K562 (cell line): ENCODE data around the gene TAF1D. TPM values are rescaled to one million over a fixed set of nuclear protein-coding genes. Genes with fewer than 3 reads are reported as not detected.

Experiments used
- ATAC-seq: fragments of 200-7000 bp; cut with Tn5 transposase; 3 replicates; pipeline ENCODE4 v1.9.1; 2020; ENCODE audit warnings: moderate library complexity
- BruUV-seq: library from RNA; stranded (reverse); fragments of 400-500 nt; replicated peaks from 2 replicates; lab custom pipeline; 2021; lab: Mats Ljungman, UMichigan
- CTCF ChIA-PET: fragments of 300-600 bp; formaldehyde crosslinking; extraction: SDS; loops from one replicate; lab custom pipeline; 2021; ENCODE audit warnings: low intra/inter-chr PET ratio; lab: Yijun Ruan, JAX
- POLR2A ChIA-PET: fragments of 300-600, 350-650 bp; sonication (Branson Sonifier 250); formaldehyde crosslinking; extraction: SDS; loops from one replicate; lab custom pipeline; 2021; ENCODE audit warnings: antibody characterized with exemption, inconsistent platforms; lab: Yijun Ruan, JAX
- DNase-seq, 4 experiments: peaks; one replicate each; pipeline versions ENCODE4 v3.0.0 to v3.0.0-alpha.2; 2011 to 2018; ENCODE audit warnings: low spot score in 3 of 4, mixed read lengths in 3 of 4; ENCODE audit errors: extremely low read depth in 1 of 4
- FAIRE-seq: peaks from 2 replicates; lab custom pipeline; 2011; peaks lifted over from hg19 to GRCh38; lab: Jason Lieb, UNC
- H2AFZ ChIP-seq: 2 replicates; pipeline ENCODE4 v1.6.0; 2011; ENCODE audit warnings: low read depth, low read length, control low read depth, inconsistent platforms
- H3K27ac ChIP-seq: fragments of 200-600 bp; 3 replicates; pipeline ENCODE4 v1.8.0; 2011; ENCODE audit warnings: low read depth, mild to moderate bottlenecking, control low read depth, inconsistent platforms, low read length, moderate library complexity, mixed read lengths; ENCODE audit errors: extremely low read depth
- H3K27me3 ChIP-seq, 2 experiments: fragments of 300-600 bp in 1 of 2; 2 replicates in 1 of 2; 3 replicates in 1 of 2; pipeline versions ENCODE4 v1.6.0 to v1.8.0; 2011; ENCODE audit warnings: inconsistent platforms in 2 of 2, low read length in 2 of 2, mild to moderate bottlenecking in 1 of 2, mixed read lengths in 1 of 2, moderate library complexity in 1 of 2; ENCODE audit not compliant: control insufficient read depth in 2 of 2, insufficient read depth in 2 of 2
- H3K36me3 ChIP-seq: fragments of 300-600 bp; 3 replicates; pipeline ENCODE4 v1.8.0; 2011; ENCODE audit warnings: mild to moderate bottlenecking, low read length, inconsistent platforms; ENCODE audit not compliant: control insufficient read depth, insufficient read depth
- H3K4me1 ChIP-seq, 2 experiments: fragments of 200-600 bp in 1 of 2; replicated peaks in 1 of 2; 2 replicates in 1 of 2; 3 replicates in 1 of 2; pipeline versions ENCODE4 v1.5.1 to v1.8.0; 2011; ENCODE audit warnings: inconsistent platforms in 2 of 2, low read length in 2 of 2, mild to moderate bottlenecking in 1 of 2, mixed read lengths in 1 of 2, moderate library complexity in 1 of 2; ENCODE audit not compliant: control insufficient read depth in 2 of 2, insufficient read depth in 2 of 2
- H3K4me2 ChIP-seq: 2 replicates; pipeline ENCODE4 v1.6.1; 2011; ENCODE audit warnings: low read length, control low read depth, inconsistent platforms, mixed read lengths; ENCODE audit not compliant: insufficient read depth
- H3K4me3 ChIP-seq: fragments of 200-600 bp; sonication (generic), shearing (Covaris generic); 2 replicates; pipeline ENCODE4 v1.5.1; 2016; ENCODE audit warnings: control low read depth, inconsistent platforms
- H3K79me2 ChIP-seq: fragments of 200-600 bp; 3 replicates; pipeline ENCODE4 v1.8.0; 2011; ENCODE audit warnings: low read length, inconsistent platforms; ENCODE audit not compliant: control insufficient read depth, insufficient read depth
- H3K9ac ChIP-seq, 2 experiments: 2 replicates each; pipeline versions ENCODE4 v1.6.0 to v1.6.1; 2011; ENCODE audit warnings: low read depth in 2 of 2, low read length in 2 of 2, control low read depth in 1 of 2, inconsistent platforms in 1 of 2, mild to moderate bottlenecking in 1 of 2, mixed read lengths in 1 of 2; ENCODE audit not compliant: insufficient read depth in 1 of 2
- H3K9me1 ChIP-seq: one replicate; pipeline ENCODE4 v1.6.0; 2011; ENCODE audit warnings: inconsistent platforms, mild to moderate bottlenecking, low read length, moderate library complexity; ENCODE audit not compliant: control insufficient read depth, insufficient read depth
- H3K9me3 ChIP-seq: replicated peaks from 2 replicates; pipeline ENCODE4 v1.5.1; 2011; ENCODE audit warnings: low read depth, low read length, inconsistent platforms; ENCODE audit not compliant: control insufficient read depth, insufficient read depth
- H4K20me1 ChIP-seq: replicated peaks from 2 replicates; pipeline ENCODE4 v1.6.1; 2011; ENCODE audit warnings: low read length, inconsistent platforms, mixed read lengths; ENCODE audit not compliant: control insufficient read depth, insufficient read depth
- FOXK2 ChIP-seq, 2 experiments: fragments of 450-650 bp; IDR thresholded peaks in 1 of 2; conservative IDR thresholded peaks in 1 of 2; 2 replicates each; pipeline ENCODE4 v1.6.1; 2016; ENCODE audit warnings: low read depth in 2 of 2, mild to moderate bottlenecking in 1 of 2
- PKNOX1 ChIP-seq: fragments of 450-650 bp; IDR thresholded peaks from 2 replicates; pipeline ENCODE4 v1.6.1; 2016
- POLR2G ChIP-seq: fragments of 200-400 bp; formaldehyde crosslinking; IDR thresholded peaks from 2 replicates; pipeline ENCODE4 v1.6.1; 2017; ENCODE audit warnings: low read depth, mild to moderate bottlenecking, antibody characterized with exemption, low read length, moderate library complexity
- RBFOX2 ChIP-seq: fragments of 200-400 bp; formaldehyde crosslinking; IDR thresholded peaks from 2 replicates; pipeline ENCODE4 v1.6.1; 2017; ENCODE audit warnings: low read depth, mild to moderate bottlenecking, low read length, moderate library complexity
- RNF219 ChIP-seq: fragments of 250-450 bp; sonication (Bioruptor Pico); IDR thresholded peaks from 2 replicates; pipeline ENCODE4 v1.5.0; 2022; ENCODE audit warnings: mild to moderate bottlenecking
- WGBS: fragments of 100-300 bp; shearing (Covaris generic); methylation state at CpG from one replicate; pipeline ENCODE4 v1.1.6; 2016; ENCODE audit warnings: low coverage, mixed read lengths; ENCODE audit not compliant: insufficient coverage; ENCODE audit errors: missing lambda C conversion rate; 5-methylcytosine and 5-hydroxymethylcytosine counted together
- in situ Hi-C: fragments of 300-500 bp; cut with MboI; formaldehyde crosslinking; loops from 4 replicates; pipeline ENCODE4 v1.15.0; 2018; ENCODE audit warnings: inconsistent platforms, mixed read lengths
- intact Hi-C: fragments of 100-400 bp; cut with micrococcal nuclease; formaldehyde crosslinking; loops from 2 replicates; pipeline ENCODE4 v1.14.2; 2022
- polyA plus RNA-seq, 8 experiments: library from polyadenylated mRNA; depleted of rRNA in 4 of 8; stranded (reverse) in 5 of 8; unstranded in 3 of 8; fragments of >200 nt; fragmentation: Nextera tagmentation in 2 of 8; fragmentation: Illumina TruSeq in 1 of 8; extraction: Ambion mirVana in 2 of 8; extraction: Trizol in 1 of 8; gene quantifications; 2 replicates each; pipeline versions ENCODE4 v1.2.1 to v1.2.3, GENCODE V29; 2011 to 2014; ENCODE audit warnings: inconsistent platforms in 1 of 8, missing spikeins in 1 of 8
- total RNA-seq, 7 experiments: library from RNA; depleted of rRNA in 6 of 7; stranded (reverse); fragments of >200 nt in 6 of 7; fragmentation: Illumina TruSeq in 2 of 7; extraction: Trizol in 2 of 7; gene quantifications; 2 replicates each; pipeline versions ENCODE4 v1.2.1 to v1.2.3, GENCODE V29; 2011 to 2021; ENCODE audit warnings: low replicate concordance in 1 of 7

The TAF1D gene
- total and polyA plus RNA-seq, 9 of the 15 experiments (the other 6 are each of a cell fraction or from before 2014, with no cell fraction given), result 122 to 347 (median 250) TPM

GRCh38 chr11:93735627-93736026 lies 5.7 kb downstream of the TAF1D start:
- in situ Hi-C loops, result no loop called here
- intact Hi-C loops, result no loop called here
- TF ChIP-seq RNF219 (CRISPR knock-in tag), result no peak
- TF ChIP-seq RBFOX2, result peak; percentile 58
- TF ChIP-seq FOXK2 (conservative IDR thresholded peaks at IDR 0.05 in 1 of 2, IDR thresholded peaks at IDR 0.05 in 1 of 2; ENCODE audit: low read depth in 2 of 2), result no peak
- TF ChIP-seq POLR2G, result 0 out of 2 replicates have a peak, but pooled peaks have one; percentile 31
- TF ChIP-seq PKNOX1, result no peak
- DNase-seq, result no peak
- ChIA-PET CTCF (no interaction called here), POLR2A (interaction anchor here (0.8 to 1.2 kb wide), 3 partner anchors 9 to 71 kb away, joined by 3 to 5 read pairs (median 3); no protein-coding TSS in a partner anchor)
- Histone ChIP-seq H3K9ac (no peak overlapping the region; a peak in 1 of 4 replicates), H4K20me1 (peaks cover 4% of the 10 kb centered on the region), H3K4me3 (no peak overlapping the region), H3K4me2 (no peak overlapping the region), H3K36me3 (peaks cover 99% of the 10 kb centered on the region), H3K9me3 (no peaks in the 10 kb centered on the region), H3K4me1 (no peaks in the 10 kb centered on the region; a peak in 3 of 5 replicates), H2AFZ (no peak overlapping the region), H3K9me1 (no peaks in the 10 kb centered on the region), H3K27me3 (no peaks in the 10 kb centered on the region), H3K79me2 (peaks cover 86% of the 10 kb centered on the region), H3K27ac (no peak overlapping the region)
- WGBS, result 78% methylated on average over 1 of the region's 1 CpG
- no peak for FAIRE-seq
- ATAC-seq, result no peak
- BruUV-seq, result no TSS peak
